Measurements from ENCODE around the gene SERINC4.
"Not testable (repeated sequence)": the region's sequence is repeated elsewhere in the genome, so short reads cannot be mapped to it uniquely, and the experiment has no call there.

SERINC4 gene

GRCh38 chr15:43749690-43750345 lies 50.2 kb downstream of the SERINC4 start:
- peak; percentile 57 for DNase-seq (ENCODE audit: low spot score)

DNA sequence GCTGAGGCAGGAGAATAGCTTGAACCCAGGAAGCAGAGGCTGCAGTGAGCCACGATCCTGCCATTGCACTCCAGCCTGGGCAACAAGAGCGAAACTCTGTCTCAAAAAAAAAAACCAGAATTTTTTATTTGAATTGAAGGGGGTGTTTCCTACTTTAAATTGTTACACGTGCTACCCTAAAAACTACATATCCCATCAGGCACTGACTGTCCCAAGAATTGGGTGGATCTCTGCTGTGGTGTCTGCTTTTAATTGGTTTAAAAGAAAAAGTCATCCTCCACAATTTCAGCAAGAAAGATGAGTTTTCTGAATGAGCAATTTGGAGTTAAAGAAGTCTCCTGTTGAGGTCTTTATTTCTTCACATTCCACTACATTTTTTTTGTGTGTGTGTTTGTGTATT lies 51.6 kb downstream of the SERINC4 start:
- DNase-seq (ENCODE audit: low spot score) = peak; percentile 15

- DNase-seq (ENCODE audit: low spot score) = not testable (repeated sequence)
Observed at GRCh38 chr15:43746903-43747309, 53.1 kb downstream of the SERINC4 start.

DNA sequence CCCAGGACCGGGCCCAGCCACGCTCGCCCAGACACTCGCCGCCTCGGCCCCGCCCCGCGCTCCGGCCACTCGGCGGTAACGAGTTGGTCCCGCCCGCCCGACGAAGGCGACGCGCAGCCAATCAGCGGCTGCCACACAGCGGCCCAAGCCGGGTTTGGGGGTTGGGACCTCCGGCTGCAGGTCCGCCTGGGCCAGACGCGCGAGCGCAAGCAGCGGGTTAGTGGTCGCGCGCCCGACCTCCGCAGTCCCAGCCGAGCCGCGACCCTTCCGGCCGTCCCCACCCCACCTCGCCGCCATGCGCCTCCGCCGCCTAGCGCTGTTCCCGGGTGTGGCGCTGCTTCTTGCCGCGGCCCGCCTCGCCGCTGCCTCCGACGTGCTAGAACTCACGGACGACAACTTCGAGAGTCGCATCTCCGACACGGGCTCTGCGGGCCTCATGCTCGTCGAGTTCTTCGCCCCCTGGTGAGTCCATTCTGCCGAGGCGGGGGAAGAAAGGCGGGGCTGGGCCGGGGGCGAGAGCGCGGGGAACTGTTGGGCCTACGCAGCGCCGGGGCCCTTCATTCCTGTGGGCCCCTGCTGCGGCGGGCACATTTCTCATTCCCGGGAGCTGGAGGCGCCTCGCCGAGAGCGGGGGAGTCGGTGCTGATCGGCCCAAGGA lies 53.6 kb downstream of the SERINC4 start, which contains the start of gene PDIA3:
Gene PDIA3, plus strand, starts transcription at position 194 of the 658 bp plus-strand sequence. Its CDS starts 102 bp downstream, at position 296.
- DNase-seq (ENCODE audit: low spot score) = peak; percentile 90
